ENCODE data around the gene IL34. TPM values are rescaled to one million over a fixed set of nuclear protein-coding genes. Genes with fewer than 3 reads are reported as not detected.
"Not testable (repeated sequence)": the region's sequence is repeated elsewhere in the genome, so short reads cannot be mapped to it uniquely, and the experiment has no call there.

IL34 gene
- polyA plus RNA-seq, 1 donor (not counting 4 experiments of a cell fraction or from before 2014, with no cell fraction given): 0.08 TPM

- Histone ChIP-seq H3K4me3 (ENCODE audit: control insufficient read depth in 2 of 3, extremely low read depth in 1 of 3, insufficient read depth in 2 of 3, low read depth in 1 of 3, low read length in 3 of 3) (no peak overlapping the region), H3K9ac (ENCODE audit: control insufficient read depth, extremely low read depth, insufficient read depth, low read length) (no peak overlapping the region), H3K79me2 (ENCODE audit: control insufficient read depth, insufficient read depth, low read length) (no peaks in the 10 kb centered on the region), H3K36me3 (ENCODE audit: control insufficient read depth in 2 of 2, extremely low read depth in 1 of 2, insufficient read depth in 2 of 2, low read length in 2 of 2) (no peaks in the 10 kb centered on the region), H3K9me3 (ENCODE audit: control insufficient read depth, low read depth, low read length) (no peaks in the 10 kb centered on the region), H3K27ac (ENCODE audit: control insufficient read depth, insufficient read depth, low read length) (no peak overlapping the region), H3K4me2 (ENCODE audit: control insufficient read depth, extremely low read depth, insufficient read depth, low read depth, low read length) (peak overlapping the region; percentile 45), H3K9me1 (ENCODE audit: control insufficient read depth, extremely low read depth, insufficient read depth, low read length) (no peaks in the 10 kb centered on the region), H3K27me3 (ENCODE audit: control insufficient read depth, extremely low read depth, insufficient read depth, low read length) (no peaks in the 10 kb centered on the region), H3K4me1 (ENCODE audit: control insufficient read depth, extremely low read depth, insufficient read depth, low read length) (peaks cover 18% of the 10 kb centered on the region), H4K20me1 (ENCODE audit: control insufficient read depth, extremely low read depth, insufficient read depth, low read length) (no peaks in the 10 kb centered on the region), H2AFZ (ENCODE audit: control insufficient read depth, low read length) (peak overlapping the region; percentile 68)
- TF ChIP-seq CTCF (optimal IDR thresholded peaks at IDR 0.05 in 1 of 3, IDR thresholded peaks at IDR 0.05 in 1 of 3, conservative IDR thresholded peaks at IDR 0.05 in 1 of 3; ENCODE audit: extremely low read depth in 1 of 3, insufficient read depth in 2 of 3, low read length in 3 of 3) (peak in 1 of 3 experiments; percentile 11), EZH2 (IDR thresholded peaks at IDR 0.05; ENCODE audit: low read length) (no peak)
- FAIRE-seq (peak; percentile 46), DNase-seq (ENCODE audit: low read depth, low spot score) (no peak)
- dilution Hi-C loops (cut with MboI; ENCODE audit: extremely low pct_ligation_motif_present, low sequenced_read_pairs): no loop called here
These were observed 7.3 kb upstream of the IL34 start for GRCh38 chr16:70638814-70639792.

GRCh38 chr16:70642633-70643032, 3.7 kb upstream of the IL34 start:
- Histone ChIP-seq H3K9ac (ENCODE audit: control insufficient read depth, extremely low read depth, insufficient read depth, low read length) (no peak overlapping the region), H3K4me1 (ENCODE audit: control insufficient read depth, extremely low read depth, insufficient read depth, low read length) (peaks cover 11% of the 10 kb centered on the region), H4K20me1 (ENCODE audit: control insufficient read depth, extremely low read depth, insufficient read depth, low read length) (no peaks in the 10 kb centered on the region), H3K4me3 (ENCODE audit: control insufficient read depth in 2 of 3, extremely low read depth in 1 of 3, insufficient read depth in 2 of 3, low read depth in 1 of 3, low read length in 3 of 3) (no peak overlapping the region), H3K36me3 (ENCODE audit: control insufficient read depth in 2 of 2, extremely low read depth in 1 of 2, insufficient read depth in 2 of 2, low read length in 2 of 2) (no peaks in the 10 kb centered on the region), H3K79me2 (ENCODE audit: control insufficient read depth, insufficient read depth, low read length) (no peaks in the 10 kb centered on the region), H3K27ac (ENCODE audit: control insufficient read depth, insufficient read depth, low read length) (no peak overlapping the region), H3K9me1 (ENCODE audit: control insufficient read depth, extremely low read depth, insufficient read depth, low read length) (no peaks in the 10 kb centered on the region), H3K4me2 (ENCODE audit: control insufficient read depth, extremely low read depth, insufficient read depth, low read depth, low read length) (no peak overlapping the region), H3K27me3 (ENCODE audit: control insufficient read depth, extremely low read depth, insufficient read depth, low read length) (no peaks in the 10 kb centered on the region), H3K9me3 (ENCODE audit: control insufficient read depth, low read depth, low read length) (no peaks in the 10 kb centered on the region), H2AFZ (ENCODE audit: control insufficient read depth, low read length) (no peak overlapping the region)
- no peak for TF ChIP-seq EZH2 (IDR thresholded peaks at IDR 0.05; ENCODE audit: low read length)
- TF ChIP-seq CTCF (optimal IDR thresholded peaks at IDR 0.05 in 1 of 3, IDR thresholded peaks at IDR 0.05 in 1 of 3, conservative IDR thresholded peaks at IDR 0.05 in 1 of 3; ENCODE audit: extremely low read depth in 1 of 3, insufficient read depth in 2 of 3, low read length in 3 of 3): no peak
- dilution Hi-C loops (cut with MboI; ENCODE audit: extremely low pct_ligation_motif_present, low sequenced_read_pairs): no loop called here
- FAIRE-seq (no peak), DNase-seq (ENCODE audit: low read depth, low spot score) (no peak)

GRCh38 chr16:70643264-70643663, 3.1 kb upstream of the IL34 start:
- H3K9me3 ChIP-seq (ENCODE audit: control insufficient read depth, low read depth, low read length); FAIRE-seq; H3K79me2 ChIP-seq (ENCODE audit: control insufficient read depth, insufficient read depth, low read length); H3K4me3 ChIP-seq (ENCODE audit: control insufficient read depth in 2 of 3, extremely low read depth in 1 of 3, insufficient read depth in 2 of 3, low read depth in 1 of 3, low read length in 3 of 3); dilution Hi-C loops (cut with MboI; ENCODE audit: extremely low pct_ligation_motif_present, low sequenced_read_pairs); H3K36me3 ChIP-seq (ENCODE audit: control insufficient read depth in 2 of 2, extremely low read depth in 1 of 2, insufficient read depth in 2 of 2, low read length in 2 of 2); H2AFZ ChIP-seq (ENCODE audit: control insufficient read depth, low read length); H3K27me3 ChIP-seq (ENCODE audit: control insufficient read depth, extremely low read depth, insufficient read depth, low read length); H4K20me1 ChIP-seq (ENCODE audit: control insufficient read depth, extremely low read depth, insufficient read depth, low read length); H3K9me1 ChIP-seq (ENCODE audit: control insufficient read depth, extremely low read depth, insufficient read depth, low read length); H3K27ac ChIP-seq (ENCODE audit: control insufficient read depth, insufficient read depth, low read length); H3K9ac ChIP-seq (ENCODE audit: control insufficient read depth, extremely low read depth, insufficient read depth, low read length); H3K4me2 ChIP-seq (ENCODE audit: control insufficient read depth, extremely low read depth, insufficient read depth, low read depth, low read length); DNase-seq (ENCODE audit: low read depth, low spot score): not testable (repeated sequence)
- peaks cover 11% of the 10 kb centered on the region for H3K4me1 ChIP-seq (ENCODE audit: control insufficient read depth, extremely low read depth, insufficient read depth, low read length)
